Measurements from ENCODE around the gene KDM5B.
"Not testable (repeated sequence)": the region's sequence is repeated elsewhere in the genome, so short reads cannot be mapped to it uniquely, and the experiment has no call there.

Gene KDM5B

GRCh38 chr1:202836623-202837403 lies 28.6 kb upstream of the KDM5B start:
- no peaks in the 10 kb centered on the region for H3K9me3 ChIP-seq (ENCODE audit: control insufficient read depth, low read length)
- H3K4me1 ChIP-seq (ENCODE audit: control insufficient read depth, insufficient read depth, low read length), result no peaks in the 10 kb centered on the region
- DNase-seq (ENCODE audit: low read depth), result no peak
- peaks cover 28% of the 10 kb centered on the region for H3K27me3 ChIP-seq (replicated peaks; ENCODE audit: control insufficient read depth, insufficient read depth, low read length)
- no peak overlapping the region for H3K4me3 ChIP-seq (ENCODE audit: low read length)
- H3K36me3 ChIP-seq (ENCODE audit: control insufficient read depth, insufficient read depth, low read length, severe bottlenecking), result no peaks in the 10 kb centered on the region
- H3K9ac ChIP-seq (ENCODE audit: low read length), result no peak overlapping the region

DNA sequence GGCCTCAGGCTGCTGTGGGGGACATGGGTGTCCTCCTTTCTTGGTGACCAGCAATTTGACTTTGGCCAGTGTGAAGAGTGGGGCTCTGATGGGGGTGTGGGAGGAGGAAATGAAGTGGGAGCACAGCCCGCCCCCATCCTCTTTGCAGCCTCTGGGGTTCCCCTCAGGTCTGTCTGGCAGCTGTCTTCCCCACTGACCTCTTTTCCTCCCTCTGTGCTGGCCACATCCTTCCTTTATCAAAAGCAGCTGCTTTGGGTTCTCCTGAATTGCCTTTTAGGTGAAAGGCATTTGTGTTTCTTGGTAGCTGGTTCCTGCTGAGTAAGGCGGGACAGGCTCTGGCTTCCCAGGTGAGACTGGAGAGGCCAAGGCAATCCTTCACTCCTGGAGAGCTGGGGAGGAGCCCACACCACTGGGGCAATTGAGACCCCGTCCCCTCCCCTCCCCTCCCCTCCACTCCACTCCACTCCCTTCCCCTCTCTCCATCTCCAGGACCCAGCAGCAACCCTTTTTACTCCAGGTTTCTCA lies 27.4 kb upstream of the KDM5B start:
- peak; percentile 14 for DNase-seq (ENCODE audit: low read depth)
- Histone ChIP-seq H3K36me3 (ENCODE audit: control insufficient read depth, insufficient read depth, low read length, severe bottlenecking) (no peaks in the 10 kb centered on the region), H3K4me1 (ENCODE audit: control insufficient read depth, insufficient read depth, low read length) (no peaks in the 10 kb centered on the region), H3K27me3 (replicated peaks; ENCODE audit: control insufficient read depth, insufficient read depth, low read length) (peaks cover 24% of the 10 kb centered on the region), H3K4me3 (ENCODE audit: low read length) (no peak overlapping the region), H3K9ac (ENCODE audit: low read length) (no peak overlapping the region), H3K9me3 (ENCODE audit: control insufficient read depth, low read length) (no peaks in the 10 kb centered on the region)

DNA sequence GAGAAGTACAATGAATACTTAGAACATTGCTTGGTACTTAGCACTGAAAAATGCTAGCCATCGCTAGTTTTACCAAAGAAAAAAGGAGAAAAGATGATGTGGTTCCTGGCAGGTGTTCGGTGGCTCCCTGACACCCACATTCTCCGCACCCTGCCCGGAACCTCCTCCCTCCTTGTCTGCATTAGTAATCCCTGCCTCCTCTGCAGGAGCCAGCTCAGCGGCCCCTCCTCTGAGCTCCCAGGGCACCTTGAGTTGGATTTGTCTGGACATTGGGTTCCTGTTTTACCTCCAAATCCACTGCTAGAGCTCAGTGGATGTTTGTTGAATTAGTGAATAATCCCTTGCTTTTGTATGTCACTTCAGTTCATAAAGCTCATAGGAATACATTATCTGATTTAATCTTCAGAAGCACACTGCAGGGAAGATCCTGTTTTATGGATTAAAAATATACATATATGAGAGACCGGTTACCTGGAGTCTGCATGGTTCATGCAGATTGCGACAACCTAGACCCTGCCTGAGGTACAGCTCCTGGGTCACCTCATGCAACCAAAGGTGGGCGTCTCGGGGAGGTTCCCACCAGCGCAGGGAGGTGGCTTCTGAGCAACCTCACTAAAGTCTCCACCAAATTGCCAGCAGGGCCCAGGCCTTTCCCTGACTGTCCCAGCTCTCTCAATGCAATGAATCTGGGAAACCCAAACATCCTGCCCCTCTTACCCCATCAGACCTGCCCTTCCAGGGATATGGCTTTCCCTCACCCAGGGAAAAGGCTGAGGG lies 26.7 kb upstream of the KDM5B start:
- Histone ChIP-seq H3K4me1 (ENCODE audit: control insufficient read depth, insufficient read depth, low read length) (no peaks in the 10 kb centered on the region), H3K9me3 (ENCODE audit: control insufficient read depth, low read length) (no peaks in the 10 kb centered on the region), H3K27me3 (replicated peaks; ENCODE audit: control insufficient read depth, insufficient read depth, low read length) (peaks cover 24% of the 10 kb centered on the region), H3K9ac (ENCODE audit: low read length) (no peak overlapping the region), H3K4me3 (ENCODE audit: low read length) (no peak overlapping the region), H3K36me3 (ENCODE audit: control insufficient read depth, insufficient read depth, low read length, severe bottlenecking) (no peaks in the 10 kb centered on the region)
- no peak for DNase-seq (ENCODE audit: low read depth)

DNA sequence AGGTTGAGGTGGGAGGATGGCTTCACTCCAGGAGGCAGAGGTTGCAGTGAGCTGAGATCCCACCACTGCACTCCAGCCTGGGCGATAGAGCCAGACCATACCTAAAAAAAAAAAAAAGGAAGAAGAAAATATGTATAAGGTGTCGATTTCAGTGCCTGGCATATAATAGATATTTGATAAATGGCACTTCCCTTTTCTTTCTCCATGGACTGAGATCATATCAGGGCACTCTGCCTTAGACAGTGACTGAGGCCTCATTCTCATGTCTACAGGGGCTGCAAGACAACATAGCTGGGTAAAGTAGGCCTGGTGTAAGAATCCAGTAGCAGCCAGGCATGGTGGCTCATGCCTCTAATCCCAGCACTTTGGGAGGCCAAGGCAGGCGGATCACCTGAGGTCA lies 23.7 kb upstream of the KDM5B start:
- no peaks in the 10 kb centered on the region for H3K4me1 ChIP-seq (ENCODE audit: control insufficient read depth, insufficient read depth, low read length)

GRCh38 chr1:202829223-202829622 lies 21.0 kb upstream of the KDM5B start:
- not testable (repeated sequence) for DNase-seq (ENCODE audit: low read depth); H3K9me3 ChIP-seq (ENCODE audit: control insufficient read depth, low read length); H3K4me1 ChIP-seq (ENCODE audit: control insufficient read depth, insufficient read depth, low read length); H3K36me3 ChIP-seq (ENCODE audit: control insufficient read depth, insufficient read depth, low read length, severe bottlenecking); H3K4me3 ChIP-seq (ENCODE audit: low read length); H3K9ac ChIP-seq (ENCODE audit: low read length)
- H3K27me3 ChIP-seq (replicated peaks; ENCODE audit: control insufficient read depth, insufficient read depth, low read length), result peaks cover 38% of the 10 kb centered on the region

More for the DNA sequence above, 23.7 kb upstream of the KDM5B start:
- Histone ChIP-seq H3K9ac (ENCODE audit: low read length) (no peak overlapping the region), H3K9me3 (ENCODE audit: control insufficient read depth, low read length) (no peaks in the 10 kb centered on the region), H3K4me3 (ENCODE audit: low read length) (no peak overlapping the region), H3K27me3 (replicated peaks; ENCODE audit: control insufficient read depth, insufficient read depth, low read length) (peaks cover 30% of the 10 kb centered on the region), H3K36me3 (ENCODE audit: control insufficient read depth, insufficient read depth, low read length, severe bottlenecking) (no peaks in the 10 kb centered on the region)
- DNase-seq (ENCODE audit: low read depth), result no peak

- no peak for DNase-seq (ENCODE audit: low read depth)
- Histone ChIP-seq H3K27me3 (replicated peaks; ENCODE audit: control insufficient read depth, insufficient read depth, low read length) (peaks cover 35% of the 10 kb centered on the region), H3K9me3 (ENCODE audit: control insufficient read depth, low read length) (no peaks in the 10 kb centered on the region), H3K4me1 (ENCODE audit: control insufficient read depth, insufficient read depth, low read length) (peaks cover 12% of the 10 kb centered on the region), H3K4me3 (ENCODE audit: low read length) (no peak overlapping the region), H3K9ac (ENCODE audit: low read length) (no peak overlapping the region), H3K36me3 (ENCODE audit: control insufficient read depth, insufficient read depth, low read length, severe bottlenecking) (no peaks in the 10 kb centered on the region)
Measured at GRCh38 chr1:202825748-202826147, 17.5 kb upstream of the KDM5B start.

- peak overlapping the region; percentile 7 for H3K4me3 ChIP-seq (ENCODE audit: low read length)
- no peaks in the 10 kb centered on the region for H3K9me3 ChIP-seq (ENCODE audit: control insufficient read depth, low read length)
- H3K9ac ChIP-seq (ENCODE audit: low read length), result peak overlapping the region; percentile 57
- H3K27me3 ChIP-seq (replicated peaks; ENCODE audit: control insufficient read depth, insufficient read depth, low read length), result peaks cover 38% of the 10 kb centered on the region
- H3K4me1 ChIP-seq (ENCODE audit: control insufficient read depth, insufficient read depth, low read length), result peaks cover 12% of the 10 kb centered on the region
- DNase-seq (ENCODE audit: low read depth), result peak; percentile 66
- H3K36me3 ChIP-seq (ENCODE audit: control insufficient read depth, insufficient read depth, low read length, severe bottlenecking), result no peaks in the 10 kb centered on the region
Measured at GRCh38 chr1:202821467-202821866, 13.2 kb upstream of the KDM5B start.

- Histone ChIP-seq H3K4me3 (ENCODE audit: low read length) (no peak overlapping the region), H3K9ac (ENCODE audit: low read length) (no peak overlapping the region), H3K36me3 (ENCODE audit: control insufficient read depth, insufficient read depth, low read length, severe bottlenecking) (no peaks in the 10 kb centered on the region), H3K27me3 (replicated peaks; ENCODE audit: control insufficient read depth, insufficient read depth, low read length) (peaks cover 18% of the 10 kb centered on the region), H3K4me1 (ENCODE audit: control insufficient read depth, insufficient read depth, low read length) (peaks cover 12% of the 10 kb centered on the region), H3K9me3 (ENCODE audit: control insufficient read depth, low read length) (no peaks in the 10 kb centered on the region)
- no peak for DNase-seq (ENCODE audit: low read depth)
Measured at GRCh38 chr1:202818819-202819218, 10.6 kb upstream of the KDM5B start.

DNA sequence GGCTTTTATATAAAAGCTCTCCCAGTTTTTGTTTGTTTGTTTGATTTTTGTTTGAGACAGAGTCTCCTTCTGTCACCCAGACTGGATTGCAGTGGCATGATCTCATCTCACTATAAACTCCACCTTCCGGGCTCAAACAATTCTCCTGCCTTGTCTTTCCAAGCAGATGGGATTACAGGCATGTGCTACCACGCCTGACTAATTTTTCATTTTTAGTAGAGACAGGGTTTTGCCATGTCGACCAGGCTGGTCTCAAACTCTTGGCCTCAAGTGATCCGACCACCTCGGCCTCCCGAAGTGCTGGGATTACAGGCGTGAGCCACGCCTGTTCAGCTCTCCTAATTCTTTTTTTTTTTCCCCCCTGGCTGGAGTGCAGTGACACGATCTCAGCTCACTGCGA lies 6.9 kb upstream of the KDM5B start:
- no peaks in the 10 kb centered on the region for H3K36me3 ChIP-seq (ENCODE audit: control insufficient read depth, insufficient read depth, low read length, severe bottlenecking)
- H3K9ac ChIP-seq (ENCODE audit: low read length), result no peak overlapping the region
- H3K9me3 ChIP-seq (ENCODE audit: control insufficient read depth, low read length), result no peaks in the 10 kb centered on the region
- DNase-seq (ENCODE audit: low read depth), result no peak
- H3K27me3 ChIP-seq (replicated peaks; ENCODE audit: control insufficient read depth, insufficient read depth, low read length), result peaks cover 18% of the 10 kb centered on the region
- H3K4me1 ChIP-seq (ENCODE audit: control insufficient read depth, insufficient read depth, low read length), result peaks cover 13% of the 10 kb centered on the region
- H3K4me3 ChIP-seq (ENCODE audit: low read length), result no peak overlapping the region

GRCh38 chr1:202812176-202813026 lies 4.2 kb upstream of the KDM5B start:
- DNase-seq (ENCODE audit: low read depth), result peak; percentile 48
- Histone ChIP-seq H3K4me3 (ENCODE audit: low read length) (peak overlapping the region; percentile 91), H3K36me3 (ENCODE audit: control insufficient read depth, insufficient read depth, low read length, severe bottlenecking) (no peaks in the 10 kb centered on the region), H3K4me1 (ENCODE audit: control insufficient read depth, insufficient read depth, low read length) (peaks cover 21% of the 10 kb centered on the region), H3K9ac (ENCODE audit: low read length) (no peak overlapping the region), H3K27me3 (replicated peaks; ENCODE audit: control insufficient read depth, insufficient read depth, low read length) (no peaks in the 10 kb centered on the region), H3K9me3 (ENCODE audit: control insufficient read depth, low read length) (no peaks in the 10 kb centered on the region)

Data from adipocyte (in vitro differentiated cells).